ENCODE data around the gene TSPAN5. TPM values are rescaled to one million over a fixed set of nuclear protein-coding genes. Genes with fewer than 3 reads are reported as not detected.

TSPAN5 gene
- total and polyA plus RNA-seq, 2 experiments from 2014 or later = 22.4 to 35.9 TPM

DNA sequence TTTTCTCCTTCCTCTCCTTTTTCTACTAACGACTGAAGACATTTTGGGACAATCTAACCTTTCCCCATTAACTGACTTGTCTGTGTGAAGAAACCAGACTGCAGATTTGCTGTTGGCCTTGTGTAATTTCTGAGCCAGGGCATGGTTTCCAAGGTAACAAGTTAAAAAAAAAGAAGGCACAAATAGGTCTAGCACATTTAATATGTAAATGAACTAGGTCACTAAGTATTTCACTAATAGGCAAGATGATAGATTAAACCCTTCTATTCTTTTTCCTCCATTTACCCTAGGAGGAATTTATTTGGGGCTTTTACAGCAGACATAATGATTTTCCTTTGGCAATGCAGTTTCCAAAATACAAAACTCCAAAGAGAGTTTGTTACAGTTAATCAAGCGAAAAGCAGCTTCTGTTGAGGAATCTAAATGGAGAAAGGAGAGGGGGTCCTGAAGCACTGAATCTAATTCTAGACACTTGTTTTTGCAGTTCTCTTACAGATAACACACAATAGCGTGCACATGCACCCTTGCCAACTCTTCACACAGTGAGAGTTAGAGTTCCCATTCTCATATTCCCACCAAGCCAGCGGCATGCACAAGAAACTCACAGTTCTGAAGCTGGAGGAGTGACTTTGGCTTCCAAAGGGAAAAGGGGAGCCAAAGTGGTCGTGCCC lies 72.0 kb downstream of the TSPAN5 start:
- 90% methylated on average over 5 of the region's 5 CpGs for WGBS (ENCODE audit: low lambda C conversion rate, missing lambda C conversion rate)
- H3K4me2 ChIP-seq = no peak overlapping the region
- no peak for DNase-seq (ENCODE audit: low spot score)

DNA sequence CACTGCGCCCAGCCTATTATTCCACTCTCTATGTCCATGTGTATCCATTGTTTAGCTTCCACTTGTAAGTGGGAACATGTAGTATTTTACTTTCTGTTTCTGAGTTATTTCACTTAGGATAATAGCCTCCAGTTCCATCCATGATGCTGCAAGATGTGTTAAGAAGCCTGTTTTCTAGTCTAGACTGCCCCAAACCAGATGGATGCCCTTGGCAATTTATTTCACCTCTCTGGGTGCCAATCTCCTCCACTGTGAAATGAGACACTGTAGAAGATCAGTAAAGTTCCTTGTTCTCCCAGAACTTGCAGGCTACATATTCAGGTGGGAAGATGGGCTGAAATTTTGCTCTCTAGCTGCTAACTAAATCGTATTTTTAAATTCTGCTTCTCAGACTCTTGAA lies 72.8 kb downstream of the TSPAN5 start:
- peaks cover 23% of the 10 kb centered on the region for H3K79me2 ChIP-seq
- DNase-seq (ENCODE audit: low spot score) = no peak
- WGBS (ENCODE audit: low lambda C conversion rate, missing lambda C conversion rate) = 95% methylated on average over 2 of the region's 2 CpGs
- H3K27me3 ChIP-seq = no peaks in the 10 kb centered on the region
- no peaks in the 10 kb centered on the region for H3K9me2 ChIP-seq (replicated peaks; ENCODE audit: insufficient read depth)
- no peaks in the 10 kb centered on the region for H4K20me1 ChIP-seq (ENCODE audit: insufficient read depth, poor library complexity, severe bottlenecking)
- no peak overlapping the region for H3K4me2 ChIP-seq
- H3K9me3 ChIP-seq (ENCODE audit: low read depth) = no peaks in the 10 kb centered on the region
- TF ChIP-seq EZH2phosphoT487 (IDR thresholded peaks at IDR 0.05; ENCODE audit: low read depth, severe bottlenecking, unreplicated experiment) (no peak), EZH2 (IDR thresholded peaks at IDR 0.05; ENCODE audit: borderline replicate concordance) (no peak)
- TF ChIP-seq, protein P1, sequence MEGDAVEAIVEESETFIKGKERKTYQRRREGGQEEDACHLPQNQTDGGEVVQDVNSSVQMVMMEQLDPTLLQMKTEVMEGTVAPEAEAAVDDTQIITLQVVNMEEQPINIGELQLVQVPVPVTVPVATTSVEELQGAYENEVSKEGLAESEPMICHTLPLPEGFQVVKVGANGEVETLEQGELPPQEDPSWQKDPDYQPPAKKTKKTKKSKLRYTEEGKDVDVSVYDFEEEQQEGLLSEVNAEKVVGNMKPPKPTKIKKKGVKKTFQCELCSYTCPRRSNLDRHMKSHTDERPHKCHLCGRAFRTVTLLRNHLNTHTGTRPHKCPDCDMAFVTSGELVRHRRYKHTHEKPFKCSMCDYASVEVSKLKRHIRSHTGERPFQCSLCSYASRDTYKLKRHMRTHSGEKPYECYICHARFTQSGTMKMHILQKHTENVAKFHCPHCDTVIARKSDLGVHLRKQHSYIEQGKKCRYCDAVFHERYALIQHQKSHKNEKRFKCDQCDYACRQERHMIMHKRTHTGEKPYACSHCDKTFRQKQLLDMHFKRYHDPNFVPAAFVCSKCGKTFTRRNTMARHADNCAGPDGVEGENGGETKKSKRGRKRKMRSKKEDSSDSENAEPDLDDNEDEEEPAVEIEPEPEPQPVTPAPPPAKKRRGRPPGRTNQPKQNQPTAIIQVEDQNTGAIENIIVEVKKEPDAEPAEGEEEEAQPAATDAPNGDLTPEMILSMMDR (IDR thresholded peaks at IDR 0.05; ENCODE audit: poor library complexity) = no peak
- H3K4me3 ChIP-seq = no peak overlapping the region
- no peak overlapping the region for H3K27ac ChIP-seq
- H3K36me3 ChIP-seq (replicated peaks; ENCODE audit: insufficient read depth, low read depth) = no peaks in the 10 kb centered on the region
- H2AFZ ChIP-seq = no peak overlapping the region
- H3K4me1 ChIP-seq (ENCODE audit: insufficient read depth) = peaks cover 12% of the 10 kb centered on the region

More for the DNA sequence above, 72.0 kb downstream of the TSPAN5 start:
- Histone ChIP-seq H2AFZ (no peak overlapping the region), H3K9me3 (ENCODE audit: low read depth) (no peaks in the 10 kb centered on the region), H3K36me3 (replicated peaks; ENCODE audit: insufficient read depth, low read depth) (no peaks in the 10 kb centered on the region), H3K9me2 (replicated peaks; ENCODE audit: insufficient read depth) (no peaks in the 10 kb centered on the region), H3K27ac (no peak overlapping the region), H4K20me1 (ENCODE audit: insufficient read depth, poor library complexity, severe bottlenecking) (no peaks in the 10 kb centered on the region), H3K4me1 (ENCODE audit: insufficient read depth) (peaks cover 12% of the 10 kb centered on the region), H3K4me3 (no peak overlapping the region), H3K27me3 (no peaks in the 10 kb centered on the region), H3K79me2 (peaks cover 18% of the 10 kb centered on the region)
- TF ChIP-seq, protein P1 (IDR thresholded peaks at IDR 0.05; ENCODE audit: poor library complexity) = no peak
- no peak for TF ChIP-seq EZH2phosphoT487 (IDR thresholded peaks at IDR 0.05; ENCODE audit: low read depth, severe bottlenecking, unreplicated experiment)
- TF ChIP-seq EZH2 (IDR thresholded peaks at IDR 0.05; ENCODE audit: borderline replicate concordance) = no peak

DNA sequence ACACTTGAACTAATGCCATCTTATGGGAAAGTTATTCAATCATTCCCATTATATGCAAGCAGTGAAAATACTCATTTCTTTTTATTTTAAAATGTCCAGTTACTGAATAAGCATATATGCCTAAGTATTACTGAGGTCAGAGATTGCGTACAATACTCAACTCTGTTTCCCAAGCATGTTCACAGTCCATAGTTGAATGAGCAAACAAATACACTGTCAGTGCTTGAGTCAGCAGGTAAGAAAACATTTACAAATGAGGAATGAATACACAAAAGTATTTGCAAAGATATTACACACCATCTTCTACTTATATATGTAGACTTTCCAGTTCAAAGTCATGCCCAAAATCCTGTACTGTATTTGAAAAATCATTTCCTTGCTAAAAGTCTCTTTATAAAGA lies 74.1 kb downstream of the TSPAN5 start:
- TF ChIP-seq EZH2 (IDR thresholded peaks at IDR 0.05; ENCODE audit: borderline replicate concordance) (no peak), EZH2phosphoT487 (IDR thresholded peaks at IDR 0.05; ENCODE audit: low read depth, severe bottlenecking, unreplicated experiment) (no peak)
- TF ChIP-seq, protein P1 (IDR thresholded peaks at IDR 0.05; ENCODE audit: poor library complexity) = no peak
- no peaks in the 10 kb centered on the region for H4K20me1 ChIP-seq (ENCODE audit: insufficient read depth, poor library complexity, severe bottlenecking)

More for the DNA sequence above, 74.1 kb downstream of the TSPAN5 start:
- 62% methylated on average over 1 of the region's 1 CpG for WGBS (ENCODE audit: low lambda C conversion rate, missing lambda C conversion rate)
- Histone ChIP-seq H3K27me3 (no peaks in the 10 kb centered on the region), H3K9me2 (replicated peaks; ENCODE audit: insufficient read depth) (no peaks in the 10 kb centered on the region), H3K79me2 (peaks cover 35% of the 10 kb centered on the region), H3K4me1 (ENCODE audit: insufficient read depth) (peaks cover 12% of the 10 kb centered on the region), H3K9me3 (ENCODE audit: low read depth) (no peaks in the 10 kb centered on the region), H3K4me3 (no peak overlapping the region), H3K4me2 (no peak overlapping the region), H2AFZ (no peak overlapping the region), H3K36me3 (replicated peaks; ENCODE audit: insufficient read depth, low read depth) (no peaks in the 10 kb centered on the region), H3K27ac (peak overlapping the region; percentile 59)
- DNase-seq (ENCODE audit: low spot score) = peak; percentile 41

Measured in hepatocyte (in vitro differentiated cells).